HG03558 (cell line): ENCODE measurements around the gene BRINP3.
"Not testable (repeated sequence)": the region's sequence is repeated elsewhere in the genome, so short reads cannot be mapped to it uniquely, and the experiment has no call there.

Experiments
- ATAC-seq: cut with Tn5 transposase; IDR thresholded peaks from one replicate; pipeline ENCODE4 v1.9.1; 2021; ENCODE audit warnings: moderate number of reproducible peaks; ENCODE audit not compliant: unreplicated experiment; ENCODE audit errors: extremely low read depth

Gene BRINP3

GRCh38 chr1:190138702-190139101 lies 339.0 kb downstream of the BRINP3 start:
- no peak for ATAC-seq

- ATAC-seq, result no peak
Observed at GRCh38 chr1:190138266-190138665, 339.4 kb downstream of the BRINP3 start.

DNA sequence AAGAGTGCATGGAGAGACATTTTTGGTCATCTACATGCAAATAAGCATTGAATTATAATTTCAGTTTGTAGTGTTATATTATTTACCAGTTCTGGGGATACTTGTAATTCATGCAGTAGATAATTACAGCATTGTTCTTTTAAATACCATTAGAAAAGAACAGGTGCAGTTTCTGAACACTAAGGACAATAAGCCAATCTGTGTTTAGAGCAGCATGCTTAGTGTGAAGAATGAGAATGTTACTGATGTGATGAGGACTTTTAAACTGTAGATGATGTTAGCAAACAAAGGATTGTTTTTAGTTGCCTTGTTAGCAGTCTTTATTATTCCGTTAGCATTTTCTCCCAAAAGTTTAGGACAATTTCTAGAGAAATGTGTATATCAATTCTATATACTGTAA lies 348.3 kb downstream of the BRINP3 start:
- no peak for ATAC-seq

DNA sequence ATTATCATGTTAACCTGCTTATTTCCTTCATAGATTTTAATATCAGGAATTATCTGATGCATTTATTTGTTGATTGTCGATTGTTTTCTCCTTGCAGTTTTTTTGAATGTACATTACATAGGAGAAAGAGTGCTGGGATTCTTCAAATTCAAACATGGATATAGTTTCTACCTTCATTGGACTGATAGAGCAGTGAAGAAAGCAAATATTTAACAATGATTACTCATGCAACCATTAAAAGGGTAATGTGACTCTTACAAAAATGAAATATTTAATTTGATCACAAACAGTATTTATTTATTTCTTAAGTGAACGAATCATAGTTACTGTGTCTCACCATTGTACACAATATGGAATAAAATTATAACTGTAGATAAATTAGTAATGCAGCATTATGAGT lies 350.9 kb downstream of the BRINP3 start:
- ATAC-seq, result no peak

- no peak for ATAC-seq
Observed at GRCh38 chr1:190124068-190124467, 353.6 kb downstream of the BRINP3 start.

DNA sequence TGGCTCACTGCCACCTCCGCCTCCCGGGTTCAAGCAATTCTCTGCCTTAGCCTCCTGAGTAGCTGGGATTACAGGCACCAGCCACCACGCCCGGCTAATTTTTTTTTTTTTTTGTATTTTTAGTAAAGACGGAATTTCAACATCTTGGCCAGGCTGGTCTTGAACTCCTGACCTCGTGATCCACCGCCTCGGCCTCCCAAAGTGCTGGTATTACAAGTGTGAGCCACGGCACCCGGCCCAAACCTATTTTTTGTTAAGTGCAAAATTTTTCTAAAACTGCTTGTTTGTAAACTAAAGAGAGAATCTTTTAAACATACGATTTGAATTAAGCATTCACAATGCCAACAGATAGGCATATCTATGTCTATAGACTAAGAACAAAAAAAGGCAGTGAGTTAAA lies 357.1 kb downstream of the BRINP3 start:
- ATAC-seq, result not testable (repeated sequence)

- no peak for ATAC-seq
Observed at GRCh38 chr1:190119683-190120082, 358.0 kb downstream of the BRINP3 start.

- no peak for ATAC-seq
Observed at GRCh38 chr1:190116921-190117320, 360.7 kb downstream of the BRINP3 start.

DNA sequence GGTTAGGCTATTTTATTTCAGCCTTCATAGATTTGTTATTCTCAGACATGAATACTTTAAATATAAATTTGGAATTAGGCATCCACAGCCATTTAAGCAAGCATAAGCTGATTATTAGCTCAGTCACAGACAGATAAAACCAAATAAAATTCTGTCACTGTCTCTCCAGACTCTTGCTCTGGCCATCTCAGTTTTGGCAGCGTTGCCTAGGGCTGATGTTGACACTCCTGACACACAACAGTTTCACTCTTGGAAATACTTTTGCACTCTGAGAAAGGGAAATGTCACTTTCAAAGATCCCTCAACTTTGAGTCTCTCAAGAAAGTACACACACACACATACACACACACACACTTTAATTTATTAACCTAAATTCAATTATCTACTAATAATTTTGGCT lies 372.7 kb downstream of the BRINP3 start:
- no peak for ATAC-seq

GRCh38 chr1:190102757-190103326 lies 374.8 kb downstream of the BRINP3 start:
- no peak for ATAC-seq

GRCh38 chr1:190101756-190102155 lies 375.9 kb downstream of the BRINP3 start:
- ATAC-seq, result no peak

DNA sequence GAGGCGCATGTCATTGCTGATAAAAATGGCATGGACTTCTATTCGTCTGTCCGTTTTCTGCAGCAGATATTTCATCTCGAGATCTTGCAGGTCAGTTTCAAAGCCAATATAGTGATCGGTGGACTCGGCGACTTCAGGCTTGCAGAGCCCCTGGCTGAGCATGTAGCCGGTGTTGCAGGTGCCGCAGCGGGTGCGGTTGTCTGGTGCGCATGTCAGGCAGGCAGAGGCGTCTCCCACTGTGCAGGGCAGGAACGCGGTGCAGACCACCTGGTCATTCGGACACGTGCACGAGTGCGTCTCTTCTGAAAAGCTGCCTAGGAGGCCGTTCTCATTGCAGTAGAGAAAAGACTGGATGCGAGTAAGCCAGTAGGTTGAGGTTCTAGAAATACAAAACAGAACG lies 378.9 kb downstream of the BRINP3 start:
- no peak for ATAC-seq

- ATAC-seq, result no peak
Observed at GRCh38 chr1:190098107-190098506, 379.6 kb downstream of the BRINP3 start.

DNA sequence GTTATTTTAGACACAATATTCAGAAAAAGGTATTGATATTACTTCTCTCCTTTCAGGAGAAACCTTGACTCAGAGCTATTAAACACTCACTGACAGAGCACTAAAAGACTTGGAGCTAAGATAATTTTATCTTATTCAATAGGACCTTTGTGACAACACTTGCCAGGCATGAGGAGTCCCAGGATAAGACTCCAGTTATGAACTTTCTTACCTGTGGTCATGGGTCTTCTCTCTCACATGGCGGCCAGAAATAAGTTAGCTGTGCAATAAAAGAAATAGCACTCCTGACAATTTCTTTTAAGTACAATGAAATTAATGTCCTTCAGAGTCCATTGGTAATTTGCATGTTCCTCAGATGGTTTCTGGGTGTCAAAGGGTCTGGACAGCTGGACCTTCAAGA lies 382.1 kb downstream of the BRINP3 start:
- no peak for ATAC-seq

GRCh38 chr1:190084552-190084951 lies 393.1 kb downstream of the BRINP3 start:
- no peak for ATAC-seq

GRCh38 chr1:190068304-190068703 lies 409.4 kb downstream of the BRINP3 start:
- no peak for ATAC-seq

GRCh38 chr1:190067592-190067991 lies 410.1 kb downstream of the BRINP3 start:
- ATAC-seq, result no peak

DNA sequence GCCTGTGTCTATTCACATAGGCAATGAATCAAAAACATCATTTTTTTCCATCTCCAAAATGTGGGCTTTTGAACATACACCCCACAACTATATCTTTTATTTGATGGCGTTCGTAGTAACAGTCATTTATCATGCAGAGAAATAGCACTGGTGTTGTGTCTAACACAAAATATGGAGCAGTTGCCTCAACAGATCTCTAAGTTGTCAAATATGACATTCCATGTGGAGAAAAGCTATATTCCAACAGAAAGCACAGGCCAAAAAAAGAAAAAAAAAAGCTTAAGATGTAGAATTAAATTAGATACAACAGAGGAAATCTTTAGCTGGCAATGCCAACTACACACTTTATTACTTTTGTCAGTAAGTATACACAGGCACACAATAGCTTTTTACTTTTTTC lies 411.7 kb downstream of the BRINP3 start:
- ATAC-seq, result no peak

DNA sequence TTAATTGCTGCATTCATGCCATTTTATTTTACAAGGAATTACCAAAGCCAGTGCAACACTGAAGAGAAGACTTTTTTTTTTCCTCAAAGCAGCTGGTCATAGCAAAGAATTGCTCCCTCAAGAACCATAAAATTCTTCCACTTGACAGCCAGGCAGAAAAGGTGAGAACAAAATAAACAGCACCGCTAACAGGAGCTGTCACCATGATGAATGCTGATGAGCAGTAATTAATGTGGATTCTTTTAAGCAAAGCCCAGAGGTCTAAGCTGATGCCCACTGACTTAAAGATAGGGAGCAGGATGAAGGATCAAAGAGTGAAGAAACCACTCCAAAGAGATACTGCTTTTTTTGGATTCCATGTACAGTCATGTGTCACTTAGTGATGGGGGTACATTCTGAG lies 428.4 kb downstream of the BRINP3 start:
- no peak for ATAC-seq
